HEK293 (cell line): ENCODE measurements around the gene AUP1.

Source experiments
- CTCF ChIA-PET: fragments of 350-600 bp; formaldehyde crosslinking; extraction: SDS; loops from one replicate; lab custom pipeline; 2021; ENCODE audit warnings: antibody characterized with exemption; lab: Yijun Ruan, JAX
- POLR2A ChIA-PET: fragments of 300-600 bp; formaldehyde crosslinking; extraction: SDS; loops from one replicate; lab custom pipeline; 2020; ENCODE audit warnings: antibody characterized with exemption, inconsistent platforms; lab: Yijun Ruan, JAX
- H3K27ac ChIP-seq: fragments of 200-500 bp; sonication (Bioruptor generic); 2 replicates; pipeline ENCODE4 v1.5.1; 2014; ENCODE audit warnings: low read depth, low read length, control low read depth, inconsistent platforms; ENCODE audit errors: extremely low read depth
- H3K36me3 ChIP-seq, 2 experiments: fragments of 200-500 bp in 1 of 2; sonication (Bioruptor generic) in 1 of 2; 1 replicate in 1 of 2; 2 replicates in 1 of 2; pipeline ENCODE4 v1.5.1; 2014 to 2017; ENCODE audit warnings: inconsistent platforms in 2 of 2, low read length in 2 of 2; ENCODE audit not compliant: control insufficient read depth in 2 of 2, insufficient read depth in 1 of 2
- H3K4me1 ChIP-seq: fragments of 200-500 bp; sonication (Bioruptor generic); 2 replicates; pipeline ENCODE4 v1.5.1; 2014; ENCODE audit warnings: mild to moderate bottlenecking, low read length, inconsistent platforms; ENCODE audit not compliant: control insufficient read depth, insufficient read depth
- H3K4me3 ChIP-seq: 2 replicates; pipeline ENCODE4 v1.5.1; 2011; ENCODE audit warnings: low read depth, mild to moderate bottlenecking, control low read depth, low read length, moderate library complexity
- H3K9me3 ChIP-seq: fragments of 200-500 bp; sonication (Bioruptor generic); 2 replicates; pipeline ENCODE4 v1.5.1; 2014; ENCODE audit warnings: low read depth, low read length, inconsistent platforms; ENCODE audit not compliant: control insufficient read depth, insufficient read depth
- BCL11A ChIP-seq: fragments of 450-650 bp; formaldehyde crosslinking; IDR thresholded peaks from 2 replicates; pipeline ENCODE4 v1.5.1; 2016; ENCODE audit warnings: low read depth, missing biosample characterization, missing genetic modification characterization
- GLI2 ChIP-seq: fragments of 450-650 bp; formaldehyde crosslinking; IDR thresholded peaks from 2 replicates; pipeline ENCODE4; 2017; ENCODE audit warnings: missing biosample characterization, missing genetic modification characterization, low read depth, borderline replicate concordance
- HOXA7 ChIP-seq: sonication (generic); formaldehyde crosslinking; IDR thresholded peaks from 2 replicates; pipeline ENCODE4 v1.8.1; 2022; ENCODE audit warnings: missing genetic modification reagents, borderline replicate concordance
- SP3 ChIP-seq: fragments of 450-650 bp; formaldehyde crosslinking; IDR thresholded peaks from 2 replicates; pipeline ENCODE4 v1.5.1; 2016; ENCODE audit warnings: missing biosample characterization, missing genetic modification characterization
- ZBTB7A ChIP-seq: fragments of 450-650 bp; formaldehyde crosslinking; IDR thresholded peaks from 2 replicates; pipeline ENCODE4 v1.5.1; 2016; ENCODE audit warnings: low read depth, missing biosample characterization, missing genetic modification characterization
- ZEB2 ChIP-seq: fragments of 450-650 bp; formaldehyde crosslinking; IDR thresholded peaks from 2 replicates; pipeline ENCODE4 v1.5.1; 2016; ENCODE audit warnings: missing biosample characterization, missing genetic modification characterization
- ZFP41 ChIP-seq: fragments of 450-650 bp; formaldehyde crosslinking; IDR thresholded peaks from 2 replicates; pipeline ENCODE4 v1.5.1; 2016; ENCODE audit warnings: missing biosample characterization, missing genetic modification characterization, borderline replicate concordance
- ZNF16 ChIP-seq: fragments of 450-650 bp; formaldehyde crosslinking; IDR thresholded peaks from 2 replicates; pipeline ENCODE4 v1.5.1; 2016; ENCODE audit warnings: low read depth, missing biosample characterization, missing genetic modification characterization
- ZNF184 ChIP-seq: fragments of 450-650 bp; IDR thresholded peaks from 2 replicates; pipeline ENCODE4 v1.5.1; 2018; ENCODE audit warnings: missing biosample characterization, mild to moderate bottlenecking, missing genetic modification characterization
- ZNF2 ChIP-seq: fragments of 450-650 bp; formaldehyde crosslinking; IDR thresholded peaks from 2 replicates; pipeline ENCODE4 v1.5.1; 2016; ENCODE audit warnings: missing biosample characterization, missing genetic modification characterization
- ZNF221 ChIP-seq: fragments of 450-650 bp; formaldehyde crosslinking; IDR thresholded peaks from 2 replicates; pipeline ENCODE4 v1.5.1; 2017; ENCODE audit warnings: missing biosample characterization, missing genetic modification characterization, borderline replicate concordance
- ZNF223 ChIP-seq: fragments of 450-650 bp; formaldehyde crosslinking; IDR thresholded peaks from 2 replicates; pipeline ENCODE4 v1.5.1; 2016; ENCODE audit warnings: missing biosample characterization, missing genetic modification characterization
- ZNF24 ChIP-seq: fragments of 450-650 bp; formaldehyde crosslinking; IDR thresholded peaks from 2 replicates; pipeline ENCODE4 v1.5.1; 2016; ENCODE audit warnings: missing biosample characterization, missing genetic modification characterization
- ZNF248 ChIP-seq: fragments of 450-650 bp; formaldehyde crosslinking; IDR thresholded peaks from 2 replicates; pipeline ENCODE4 v1.5.1; 2017; ENCODE audit warnings: missing biosample characterization, missing genetic modification characterization
- ZNF274 ChIP-seq, 2 experiments: fragments of 200-500 bp in 1 of 2; fragments of 450-650 bp in 1 of 2; sonication (Bioruptor generic) in 1 of 2; formaldehyde crosslinking in 1 of 2; IDR thresholded peaks; 2 replicates each; pipeline versions ENCODE4 v1.5.1 to v1.6.1; 2014 to 2016; ENCODE audit warnings: borderline replicate concordance in 1 of 2, inconsistent platforms in 1 of 2, low read length in 1 of 2, missing biosample characterization in 1 of 2, missing genetic modification characterization in 1 of 2
- ZNF311 ChIP-seq: fragments of 450-650 bp; formaldehyde crosslinking; IDR thresholded peaks from 2 replicates; pipeline ENCODE4 v1.5.1; 2017; ENCODE audit warnings: missing biosample characterization, missing genetic modification characterization, borderline replicate concordance
- ZNF426 ChIP-seq: fragments of 450-650 bp; formaldehyde crosslinking; IDR thresholded peaks from 2 replicates; pipeline ENCODE4 v1.5.1; 2017; ENCODE audit warnings: missing biosample characterization, missing genetic modification characterization, mild to moderate bottlenecking, inconsistent platforms, moderate library complexity
- ZNF560 ChIP-seq: fragments of 450-650 bp; formaldehyde crosslinking; IDR thresholded peaks from 2 replicates; pipeline ENCODE4 v1.5.1; 2017; ENCODE audit warnings: missing biosample characterization, missing genetic modification characterization, borderline replicate concordance
- ZNF571 ChIP-seq: fragments of 450-650 bp; formaldehyde crosslinking; IDR thresholded peaks from 2 replicates; pipeline ENCODE4 v1.5.0; 2017; ENCODE audit warnings: missing biosample characterization, missing genetic modification characterization
- ZNF621 ChIP-seq: fragments of 450-650 bp; formaldehyde crosslinking; IDR thresholded peaks from 2 replicates; pipeline ENCODE4 v1.5.1; 2017; ENCODE audit warnings: missing biosample characterization, missing genetic modification characterization
- ZNF629 ChIP-seq: fragments of 450-650 bp; formaldehyde crosslinking; IDR thresholded peaks from 2 replicates; pipeline ENCODE4 v1.5.1; 2017; ENCODE audit warnings: missing biosample characterization, missing genetic modification characterization
- ZNF776 ChIP-seq: fragments of 450-650 bp; formaldehyde crosslinking; IDR thresholded peaks from 2 replicates; pipeline ENCODE4 v1.5.0; 2017; ENCODE audit warnings: missing biosample characterization, missing genetic modification characterization, borderline replicate concordance
- TF ChIP-seq, protein P1 (sequence below): IDR thresholded peaks from 2 replicates; pipeline ENCODE4 v1.6.1; 2011; ENCODE audit warnings: mild to moderate bottlenecking, low read depth, low read length, borderline replicate concordance
- TF ChIP-seq, protein P2 (sequence below): fragments of 450-650 bp; formaldehyde crosslinking; IDR thresholded peaks from 2 replicates; pipeline ENCODE4 v1.5.1; 2016; ENCODE audit warnings: missing biosample characterization, missing genetic modification characterization
- TF ChIP-seq, protein P3 (sequence below): fragments of 450-650 bp; formaldehyde crosslinking; IDR thresholded peaks from 2 replicates; pipeline ENCODE4 v1.5.1; 2016; ENCODE audit warnings: missing biosample characterization, missing genetic modification characterization
- TF ChIP-seq, protein P4 (sequence below): fragments of 450-650 bp; IDR thresholded peaks from 2 replicates; pipeline ENCODE4 v1.5.1; 2018; ENCODE audit warnings: missing biosample characterization, missing genetic modification characterization
- TF ChIP-seq, protein P5 (sequence below): fragments of 450-650 bp; formaldehyde crosslinking; IDR thresholded peaks from 2 replicates; pipeline ENCODE4 v1.5.1; 2016; ENCODE audit warnings: missing biosample characterization, missing genetic modification characterization

AUP1 gene

DNA sequence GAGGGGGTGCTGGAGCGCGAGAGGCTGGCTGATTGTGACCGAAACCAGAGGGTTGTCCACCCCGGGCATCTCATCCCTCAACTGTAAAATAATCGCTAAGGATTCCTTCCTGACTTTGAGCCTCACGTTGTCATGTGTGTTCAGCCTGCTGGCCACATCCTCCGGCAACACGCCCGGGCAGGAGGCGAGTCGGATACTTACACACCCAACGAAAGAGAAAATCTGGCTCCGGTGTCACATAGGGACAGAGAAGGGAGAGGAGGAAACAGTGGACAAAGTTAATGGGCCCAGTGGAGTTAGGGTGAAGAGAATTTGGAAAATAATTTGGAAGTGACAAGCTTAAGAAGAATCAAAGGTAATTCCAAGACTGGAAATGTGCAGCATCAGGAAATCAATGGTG is 12.9 kb downstream of the AUP1 start:
- H3K4me3 ChIP-seq, result no peak overlapping the region
- POLR2A ChIA-PET, result no interaction called here
- no peaks in the 10 kb centered on the region for H3K36me3 ChIP-seq
- H3K9me3 ChIP-seq, result no peaks in the 10 kb centered on the region
- CTCF ChIA-PET, result no interaction called here
- H3K27ac ChIP-seq, result no peak overlapping the region
- TF ChIP-seq BCL11A (tag by site-specific recombination) (no peak), ZEB2 (tag by site-specific recombination) (no peak), ZNF223 (tag by site-specific recombination) (no peak), ZNF248 (no peak), ZNF311 (tag by site-specific recombination) (no peak), ZNF2 (tag by site-specific recombination) (no peak), ZNF621 (tag by site-specific recombination) (no peak), SP3 (tag by site-specific recombination) (no peak), ZNF426 (tag by site-specific recombination) (no peak), ZFP41 (tag by site-specific recombination) (no peak), ZNF274 (IDR thresholded peaks at IDR 0.05; ENCODE audit: low read length) (no peak), ZNF274 (tag by site-specific recombination; IDR thresholded peaks at IDR 0.05; ENCODE audit: borderline replicate concordance) (no peak), GLI2 (tag by site-specific recombination) (no peak), HOXA7 (CRISPR knock-in tag) (no peak), ZNF571 (tag by site-specific recombination) (no peak), ZNF629 (tag by site-specific recombination) (no peak), ZNF221 (tag by site-specific recombination) (no peak)
- TF ChIP-seq, protein P1, sequence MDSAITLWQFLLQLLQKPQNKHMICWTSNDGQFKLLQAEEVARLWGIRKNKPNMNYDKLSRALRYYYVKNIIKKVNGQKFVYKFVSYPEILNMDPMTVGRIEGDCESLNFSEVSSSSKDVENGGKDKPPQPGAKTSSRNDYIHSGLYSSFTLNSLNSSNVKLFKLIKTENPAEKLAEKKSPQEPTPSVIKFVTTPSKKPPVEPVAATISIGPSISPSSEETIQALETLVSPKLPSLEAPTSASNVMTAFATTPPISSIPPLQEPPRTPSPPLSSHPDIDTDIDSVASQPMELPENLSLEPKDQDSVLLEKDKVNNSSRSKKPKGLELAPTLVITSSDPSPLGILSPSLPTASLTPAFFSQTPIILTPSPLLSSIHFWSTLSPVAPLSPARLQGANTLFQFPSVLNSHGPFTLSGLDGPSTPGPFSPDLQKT, result no peak
- TF ChIP-seq, protein P2, sequence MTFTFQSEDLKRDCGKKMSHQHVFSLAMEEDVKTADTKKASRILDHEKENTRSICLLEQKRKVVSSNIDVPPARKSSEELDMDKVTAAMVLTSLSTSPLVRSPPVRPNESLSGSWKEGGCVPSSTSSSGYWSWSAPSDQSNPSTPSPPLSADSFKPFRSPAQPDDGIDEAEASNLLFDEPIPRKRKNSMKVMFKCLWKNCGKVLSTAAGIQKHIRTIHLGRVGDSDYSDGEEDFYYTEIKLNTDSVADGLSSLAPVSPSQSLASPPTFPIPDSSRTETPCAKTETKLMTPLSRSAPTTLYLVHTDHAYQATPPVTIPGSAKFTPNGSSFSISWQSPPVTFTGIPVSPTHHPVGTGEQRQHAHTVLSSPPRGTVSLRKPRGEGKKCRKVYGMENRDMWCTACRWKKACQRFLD (tag by site-specific recombination), result no peak
- H3K4me1 ChIP-seq, result no peaks in the 10 kb centered on the region

DNA sequence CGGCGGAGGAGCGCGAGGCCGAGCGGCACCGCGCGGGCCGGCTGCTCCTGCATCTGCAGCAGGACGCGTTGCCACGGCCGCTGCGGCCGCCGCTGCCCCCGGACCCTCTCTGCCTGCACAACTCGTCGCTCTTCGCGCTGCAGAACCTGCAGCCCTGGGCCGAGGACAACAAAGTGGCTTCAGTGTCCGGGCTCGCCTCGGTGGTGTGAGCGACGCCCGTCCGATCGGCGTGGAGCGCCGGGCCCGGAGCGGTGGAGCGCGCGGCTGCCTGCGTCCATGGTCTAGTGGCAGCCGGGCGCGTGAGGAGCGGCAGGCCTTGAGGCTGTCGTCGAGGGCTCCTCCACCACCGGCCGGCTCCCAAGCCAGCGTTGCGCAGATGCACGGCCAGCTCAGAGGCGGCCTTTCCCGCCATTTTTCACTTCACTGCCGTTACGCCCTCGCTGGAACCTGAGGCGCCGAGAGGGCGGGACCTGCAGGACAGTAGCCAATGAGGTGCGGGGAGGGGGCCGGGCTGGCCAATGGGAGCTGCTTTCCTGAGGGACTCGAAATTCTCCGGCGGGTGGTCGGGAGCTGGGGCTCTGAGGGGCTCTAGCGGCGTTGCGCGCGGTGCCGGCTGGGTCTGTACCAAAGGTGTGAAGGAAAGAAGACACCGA is 13.4 kb downstream of the AUP1 start:
- ChIA-PET CTCF (no interaction called here), POLR2A (no interaction called here)
- no peaks in the 10 kb centered on the region for H3K36me3 ChIP-seq
- H3K9me3 ChIP-seq, result no peaks in the 10 kb centered on the region
- H3K4me3 ChIP-seq, result no peak overlapping the region
- H3K4me1 ChIP-seq, result no peaks in the 10 kb centered on the region
- no peak overlapping the region for H3K27ac ChIP-seq
- TF ChIP-seq ZNF24 (tag by site-specific recombination), result no peak
- no peak for TF ChIP-seq ZNF223 (tag by site-specific recombination)
- no peak for TF ChIP-seq ZNF16 (tag by site-specific recombination)
- no peak for TF ChIP-seq ZNF184 (tag by site-specific recombination)
- TF ChIP-seq ZNF560 (tag by site-specific recombination), result no peak
- TF ChIP-seq ZNF2 (tag by site-specific recombination), result no peak
- TF ChIP-seq, protein P3, sequence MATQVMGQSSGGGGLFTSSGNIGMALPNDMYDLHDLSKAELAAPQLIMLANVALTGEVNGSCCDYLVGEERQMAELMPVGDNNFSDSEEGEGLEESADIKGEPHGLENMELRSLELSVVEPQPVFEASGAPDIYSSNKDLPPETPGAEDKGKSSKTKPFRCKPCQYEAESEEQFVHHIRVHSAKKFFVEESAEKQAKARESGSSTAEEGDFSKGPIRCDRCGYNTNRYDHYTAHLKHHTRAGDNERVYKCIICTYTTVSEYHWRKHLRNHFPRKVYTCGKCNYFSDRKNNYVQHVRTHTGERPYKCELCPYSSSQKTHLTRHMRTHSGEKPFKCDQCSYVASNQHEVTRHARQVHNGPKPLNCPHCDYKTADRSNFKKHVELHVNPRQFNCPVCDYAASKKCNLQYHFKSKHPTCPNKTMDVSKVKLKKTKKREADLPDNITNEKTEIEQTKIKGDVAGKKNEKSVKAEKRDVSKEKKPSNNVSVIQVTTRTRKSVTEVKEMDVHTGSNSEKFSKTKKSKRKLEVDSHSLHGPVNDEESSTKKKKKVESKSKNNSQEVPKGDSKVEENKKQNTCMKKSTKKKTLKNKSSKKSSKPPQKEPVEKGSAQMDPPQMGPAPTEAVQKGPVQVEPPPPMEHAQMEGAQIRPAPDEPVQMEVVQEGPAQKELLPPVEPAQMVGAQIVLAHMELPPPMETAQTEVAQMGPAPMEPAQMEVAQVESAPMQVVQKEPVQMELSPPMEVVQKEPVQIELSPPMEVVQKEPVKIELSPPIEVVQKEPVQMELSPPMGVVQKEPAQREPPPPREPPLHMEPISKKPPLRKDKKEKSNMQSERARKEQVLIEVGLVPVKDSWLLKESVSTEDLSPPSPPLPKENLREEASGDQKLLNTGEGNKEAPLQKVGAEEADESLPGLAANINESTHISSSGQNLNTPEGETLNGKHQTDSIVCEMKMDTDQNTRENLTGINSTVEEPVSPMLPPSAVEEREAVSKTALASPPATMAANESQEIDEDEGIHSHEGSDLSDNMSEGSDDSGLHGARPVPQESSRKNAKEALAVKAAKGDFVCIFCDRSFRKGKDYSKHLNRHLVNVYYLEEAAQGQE, result no peak
- TF ChIP-seq, protein P4, sequence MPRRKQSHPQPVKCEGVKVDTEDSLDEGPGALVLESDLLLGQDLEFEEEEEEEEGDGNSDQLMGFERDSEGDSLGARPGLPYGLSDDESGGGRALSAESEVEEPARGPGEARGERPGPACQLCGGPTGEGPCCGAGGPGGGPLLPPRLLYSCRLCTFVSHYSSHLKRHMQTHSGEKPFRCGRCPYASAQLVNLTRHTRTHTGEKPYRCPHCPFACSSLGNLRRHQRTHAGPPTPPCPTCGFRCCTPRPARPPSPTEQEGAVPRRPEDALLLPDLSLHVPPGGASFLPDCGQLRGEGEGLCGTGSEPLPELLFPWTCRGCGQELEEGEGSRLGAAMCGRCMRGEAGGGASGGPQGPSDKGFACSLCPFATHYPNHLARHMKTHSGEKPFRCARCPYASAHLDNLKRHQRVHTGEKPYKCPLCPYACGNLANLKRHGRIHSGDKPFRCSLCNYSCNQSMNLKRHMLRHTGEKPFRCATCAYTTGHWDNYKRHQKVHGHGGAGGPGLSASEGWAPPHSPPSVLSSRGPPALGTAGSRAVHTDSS (tag by site-specific recombination), result no peak
- TF ChIP-seq ZBTB7A, result no peak
- TF ChIP-seq SP3 (tag by site-specific recombination), result no peak
- no peak for TF ChIP-seq ZNF776
- TF ChIP-seq, protein P5, sequence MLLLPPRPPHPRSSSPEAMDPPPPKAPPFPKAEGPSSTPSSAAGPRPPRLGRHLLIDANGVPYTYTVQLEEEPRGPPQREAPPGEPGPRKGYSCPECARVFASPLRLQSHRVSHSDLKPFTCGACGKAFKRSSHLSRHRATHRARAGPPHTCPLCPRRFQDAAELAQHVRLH, result no peak
